GM19468 (cell line): ENCODE data around the gene WDR53.
"Not testable (repeated sequence)": the region's sequence is repeated elsewhere in the genome, so short reads cannot be mapped to it uniquely, and the experiment has no call there.

Experiments used
- ATAC-seq: cut with Tn5 transposase; IDR thresholded peaks from one replicate; pipeline ENCODE4 v1.9.1; 2021; ENCODE audit warnings: mild to moderate bottlenecking, moderate library complexity, moderate number of reproducible peaks; ENCODE audit not compliant: unreplicated experiment; ENCODE audit errors: extremely low read depth

The WDR53 gene

DNA sequence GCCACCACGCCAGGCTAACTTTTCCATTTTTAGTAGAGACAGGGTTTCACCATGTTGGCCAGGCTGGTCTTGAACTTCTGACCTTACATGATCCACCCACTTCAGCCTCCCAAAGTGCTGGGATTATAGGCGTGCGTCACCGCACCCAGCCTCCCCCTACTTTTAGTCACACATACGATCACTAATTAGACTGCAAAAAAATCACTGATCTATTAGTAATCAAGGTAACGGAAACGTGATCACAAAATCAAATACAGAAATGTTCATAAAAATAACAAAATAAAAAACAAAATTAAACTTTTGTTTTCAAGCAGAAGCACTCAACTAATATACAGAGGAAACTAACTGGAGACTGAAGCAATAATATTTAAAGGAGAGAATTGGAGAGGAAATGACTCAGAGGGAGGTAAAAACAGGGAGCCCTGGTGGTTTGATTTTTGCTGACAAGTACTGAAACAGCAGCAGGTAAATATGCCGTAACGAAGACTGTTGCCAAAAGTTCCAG is 4.6 kb downstream of the WDR53 start:
- no peak for ATAC-seq

DNA sequence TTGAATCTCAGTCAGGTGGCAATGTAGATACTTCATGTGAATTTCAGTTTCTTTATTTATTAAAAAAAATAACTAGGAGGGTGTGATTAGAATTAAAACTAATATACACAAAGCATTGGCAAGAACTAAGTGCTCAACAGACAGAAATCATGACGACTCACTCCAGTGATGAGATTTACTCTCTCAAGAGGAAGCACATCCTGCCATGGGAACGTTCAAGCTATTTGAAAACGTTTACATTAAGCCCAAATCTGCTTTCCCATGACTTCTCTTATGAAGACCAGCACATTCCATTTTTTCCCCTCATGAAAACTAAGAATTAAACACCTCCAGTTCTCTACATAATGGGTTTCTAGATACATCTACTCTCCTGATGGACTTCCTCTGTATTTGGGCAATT is 8.5 kb downstream of the WDR53 start:
- ATAC-seq = no peak

DNA sequence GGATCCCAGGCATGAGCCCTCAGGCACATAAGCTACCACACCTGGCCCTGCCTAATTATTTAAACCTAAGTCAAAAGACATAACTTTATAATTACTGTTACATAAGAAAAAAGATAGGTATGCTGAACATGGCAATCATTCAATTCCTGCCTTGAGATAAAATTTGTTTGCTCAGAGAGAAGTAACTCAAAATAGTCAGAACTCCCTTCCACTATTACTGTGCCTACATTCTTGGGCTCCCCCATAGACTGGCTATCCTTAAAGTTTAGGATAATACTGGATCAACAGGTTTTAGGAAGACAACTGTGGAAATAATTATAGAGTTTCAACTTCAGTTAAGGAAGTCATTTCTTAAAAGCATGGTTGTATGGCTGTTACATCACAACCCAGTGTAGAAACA is 9.9 kb downstream of the WDR53 start:
- ATAC-seq = no peak

DNA sequence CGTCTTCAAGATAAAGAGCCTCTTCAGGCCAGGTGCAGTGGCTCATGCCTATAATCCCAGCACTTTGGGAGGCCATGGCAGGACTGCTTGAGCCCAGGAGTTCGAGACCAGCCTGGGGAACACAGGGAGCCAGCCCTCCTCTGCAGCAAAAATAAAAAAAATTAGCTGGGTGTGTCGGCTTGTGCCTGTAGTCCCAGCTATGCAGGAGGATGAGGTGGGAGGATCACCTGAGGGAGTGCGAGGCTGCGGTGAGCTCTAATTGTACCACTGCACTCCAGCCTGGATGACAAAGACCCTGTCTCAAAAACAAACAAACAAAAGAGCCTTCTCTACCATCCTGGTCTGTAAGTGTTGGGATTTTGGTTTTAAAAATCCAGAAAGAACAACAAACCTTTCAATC is 11.1 kb downstream of the WDR53 start:
- ATAC-seq = no peak

DNA sequence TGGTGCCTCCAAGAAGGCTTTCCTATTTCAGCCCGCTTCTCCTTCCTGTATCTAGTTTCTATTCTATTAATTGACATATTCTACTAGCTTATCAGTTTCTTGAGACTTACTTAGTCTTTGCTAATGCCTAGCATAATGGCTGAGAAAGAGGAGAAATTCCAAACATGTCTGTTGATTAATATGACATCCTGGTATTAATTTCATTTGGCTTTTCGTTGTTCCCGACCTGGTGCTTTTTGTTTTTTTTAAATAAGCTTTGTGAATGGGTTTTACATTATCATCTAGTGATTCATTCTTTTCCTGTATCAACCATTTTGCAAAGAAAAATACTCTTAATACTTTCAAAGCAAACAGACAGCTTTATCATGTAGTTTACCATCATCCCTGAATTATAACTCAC is 13.1 kb downstream of the WDR53 start:
- no peak for ATAC-seq

DNA sequence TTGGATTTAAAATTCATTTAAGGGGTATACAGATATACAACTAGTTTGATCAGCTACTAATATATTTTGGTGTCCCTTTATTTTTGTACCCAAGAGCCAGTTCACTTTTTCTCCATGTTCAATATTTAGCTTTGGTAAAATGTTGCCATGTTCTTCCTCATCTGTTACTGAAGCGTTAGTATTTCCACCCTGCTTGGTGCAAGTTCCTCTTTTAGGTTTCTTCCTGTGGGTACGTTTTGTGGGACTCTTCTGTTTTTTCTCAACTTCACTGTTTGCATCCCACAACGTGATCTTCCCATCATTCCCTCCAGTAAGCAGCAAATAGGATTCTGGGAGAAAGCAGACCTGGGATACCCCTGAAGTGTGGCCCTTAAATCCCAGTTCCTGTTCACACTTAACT is 14.1 kb downstream of the WDR53 start:
- ATAC-seq = no peak

DNA sequence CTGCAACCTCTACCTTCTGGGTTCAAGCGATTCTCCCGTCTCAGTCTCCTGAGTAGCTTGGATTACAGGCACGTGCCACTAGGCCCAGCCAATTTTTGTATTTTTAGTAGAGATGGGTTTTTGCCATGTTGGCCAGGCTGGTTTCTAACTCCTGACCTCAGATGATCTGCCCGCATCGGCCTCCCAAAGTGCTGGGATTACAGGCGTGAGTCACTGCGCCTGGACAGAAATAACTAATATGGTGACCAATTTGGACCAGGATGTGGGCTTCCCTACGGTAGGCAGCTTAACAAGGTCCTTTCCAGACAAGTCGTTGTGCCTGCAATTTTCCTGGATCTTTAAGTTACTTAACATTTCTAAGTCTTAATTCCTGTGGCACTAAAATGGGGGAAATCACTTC is 14.8 kb downstream of the WDR53 start:
- ATAC-seq = no peak

DNA sequence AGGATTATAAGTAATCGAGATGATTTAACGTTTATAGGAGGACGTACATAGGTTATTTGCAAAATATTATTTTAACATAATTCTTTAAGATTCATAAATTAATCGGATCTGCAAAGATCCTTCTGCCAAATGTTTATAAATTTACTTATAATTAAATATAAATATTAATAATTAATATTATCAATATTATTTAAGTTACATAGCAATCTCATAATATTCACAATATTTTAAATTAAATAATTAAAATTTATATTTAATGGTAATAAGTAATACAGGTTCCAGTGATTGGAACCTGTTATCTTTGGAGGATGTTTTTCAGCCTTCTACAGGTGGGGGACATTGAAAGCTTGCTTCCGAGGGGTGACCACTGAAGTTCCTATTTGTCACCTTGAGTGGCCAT is 16.1 kb downstream of the WDR53 start:
- ATAC-seq = no peak

DNA sequence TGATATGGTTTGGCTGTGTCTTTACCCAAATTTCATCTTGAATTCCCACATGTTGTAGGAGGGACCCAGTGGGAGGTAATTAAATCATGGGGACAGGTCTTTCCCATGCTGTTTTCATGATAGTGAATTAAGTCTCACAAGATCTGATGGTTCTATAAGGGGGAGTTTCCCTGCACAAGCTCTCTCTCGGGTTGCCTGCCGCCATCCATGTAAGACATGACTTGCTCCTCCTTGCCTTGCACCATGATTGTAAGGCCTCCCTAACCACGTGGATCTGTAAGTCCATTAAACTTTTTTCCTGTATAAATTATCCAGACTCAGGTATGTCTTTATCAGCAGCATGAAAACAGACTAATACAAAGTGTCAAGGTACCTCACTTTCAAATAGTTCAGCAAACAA is 18.2 kb downstream of the WDR53 start:
- ATAC-seq = not testable (repeated sequence)

DNA sequence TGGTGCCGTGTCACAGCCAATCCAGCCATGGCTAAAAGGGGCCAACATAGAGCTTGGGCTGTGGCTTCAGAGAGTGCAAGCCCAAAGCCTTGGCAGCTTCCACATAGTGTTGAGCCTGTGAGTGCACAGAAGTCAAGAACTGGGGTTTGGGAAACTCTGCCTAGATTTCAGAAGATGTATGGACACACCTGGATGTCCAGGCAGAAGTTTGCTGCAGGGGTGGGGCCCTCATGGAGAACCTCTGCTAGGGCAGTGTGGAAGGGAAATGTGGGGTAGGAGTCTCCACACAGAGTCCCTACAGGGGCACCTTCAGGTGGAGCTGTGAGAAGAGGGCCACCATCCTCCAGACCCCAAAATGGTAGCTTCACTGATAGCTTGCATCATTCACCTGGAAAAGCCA is 19.0 kb downstream of the WDR53 start:
- not testable (repeated sequence) for ATAC-seq

DNA sequence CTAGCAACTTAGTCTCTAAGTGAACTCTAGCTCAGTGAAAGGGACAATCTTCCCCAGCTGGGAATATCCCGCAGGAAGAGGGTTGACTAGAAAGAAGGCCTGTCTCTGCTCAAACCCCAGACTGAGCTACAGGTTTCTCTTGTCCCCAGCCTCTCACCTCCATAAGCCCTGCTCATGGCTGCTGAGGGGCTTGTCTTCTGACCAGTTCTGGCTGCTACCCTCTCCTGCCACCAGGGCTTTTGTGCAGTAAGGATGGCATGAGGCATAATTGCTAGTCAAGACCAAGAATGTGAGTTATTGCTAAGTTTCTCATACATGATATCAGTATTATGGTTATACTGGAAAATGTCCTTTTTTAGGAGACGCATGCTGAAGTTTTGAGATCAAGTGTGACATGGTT is 21.3 kb downstream of the WDR53 start:
- no peak for ATAC-seq

DNA sequence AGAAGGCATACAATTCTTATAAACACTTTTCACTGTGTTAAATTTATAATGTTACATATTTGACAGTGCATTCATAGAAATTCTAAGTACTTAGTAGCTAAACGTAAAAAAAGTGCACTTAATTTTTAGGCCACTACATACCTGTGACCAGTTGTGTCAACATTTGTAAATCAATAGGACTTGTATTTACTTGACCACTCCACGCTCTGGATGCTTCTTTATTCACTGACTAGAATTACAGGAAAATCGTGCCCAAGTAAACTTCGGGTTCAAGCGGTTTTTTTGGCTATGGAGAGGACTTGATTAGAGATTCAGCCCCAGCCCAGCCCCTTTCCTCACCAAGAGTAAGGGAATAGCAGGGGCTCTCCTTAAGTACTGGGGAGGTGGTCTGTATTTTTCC is 21.8 kb downstream of the WDR53 start:
- no peak for ATAC-seq

DNA sequence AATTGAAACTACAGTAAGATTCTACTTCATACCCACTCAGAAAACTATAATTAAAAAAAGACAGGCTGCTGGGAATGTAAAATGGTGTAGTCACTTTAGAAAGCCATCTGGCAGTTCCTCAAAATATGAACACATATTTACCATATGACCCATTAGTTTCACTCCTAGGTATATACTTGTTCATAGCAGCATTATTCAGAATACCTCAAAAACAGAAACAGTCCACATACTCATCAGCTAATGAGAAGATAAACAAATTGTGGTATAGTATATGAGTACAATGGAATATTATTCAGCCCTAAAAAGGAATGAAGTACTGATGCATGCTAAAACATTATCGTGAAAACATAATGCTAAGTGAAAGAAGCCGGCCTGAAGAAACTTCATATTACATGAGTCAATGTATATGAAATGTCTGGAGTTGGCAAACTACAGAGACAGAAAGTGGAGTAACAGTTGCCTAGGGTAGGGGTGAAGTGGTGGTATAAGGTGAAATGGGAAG is 23.8 kb downstream of the WDR53 start:
- ATAC-seq = no peak

DNA sequence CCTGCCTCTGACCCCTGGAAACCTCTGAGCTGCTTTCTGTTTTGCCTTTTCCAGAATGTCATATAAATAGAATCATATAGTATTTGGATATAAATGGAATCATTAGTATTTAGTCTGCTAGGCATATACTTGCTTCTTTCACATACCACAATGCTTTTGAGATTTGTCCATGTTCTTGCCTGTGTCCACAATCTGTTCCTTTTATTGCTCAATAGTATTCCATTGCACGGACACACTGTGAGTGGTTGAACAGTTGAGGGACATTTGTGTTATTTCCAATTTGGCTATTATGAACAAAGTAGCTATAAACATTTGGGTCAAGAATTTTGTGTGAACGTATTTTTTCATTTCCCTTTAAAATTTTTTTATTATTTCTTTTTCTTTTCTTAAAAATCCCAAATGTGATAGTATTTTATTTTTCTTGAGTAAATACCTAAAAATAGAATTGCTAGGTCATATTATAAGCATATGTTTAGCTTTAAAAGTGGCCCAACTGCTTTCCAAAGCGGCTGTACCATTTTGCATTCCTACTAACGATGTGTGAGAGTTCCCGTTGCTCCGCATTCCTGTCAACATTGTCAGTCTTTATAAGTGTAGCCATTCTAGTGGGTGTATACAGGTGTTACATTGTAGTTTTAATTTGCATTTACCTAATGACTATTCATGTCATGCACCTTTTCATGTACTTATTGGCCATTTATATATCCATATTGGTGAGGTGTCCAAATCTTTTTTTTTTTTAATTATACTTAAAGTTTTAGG is 26.5 kb downstream of the WDR53 start:
- no peak for ATAC-seq

DNA sequence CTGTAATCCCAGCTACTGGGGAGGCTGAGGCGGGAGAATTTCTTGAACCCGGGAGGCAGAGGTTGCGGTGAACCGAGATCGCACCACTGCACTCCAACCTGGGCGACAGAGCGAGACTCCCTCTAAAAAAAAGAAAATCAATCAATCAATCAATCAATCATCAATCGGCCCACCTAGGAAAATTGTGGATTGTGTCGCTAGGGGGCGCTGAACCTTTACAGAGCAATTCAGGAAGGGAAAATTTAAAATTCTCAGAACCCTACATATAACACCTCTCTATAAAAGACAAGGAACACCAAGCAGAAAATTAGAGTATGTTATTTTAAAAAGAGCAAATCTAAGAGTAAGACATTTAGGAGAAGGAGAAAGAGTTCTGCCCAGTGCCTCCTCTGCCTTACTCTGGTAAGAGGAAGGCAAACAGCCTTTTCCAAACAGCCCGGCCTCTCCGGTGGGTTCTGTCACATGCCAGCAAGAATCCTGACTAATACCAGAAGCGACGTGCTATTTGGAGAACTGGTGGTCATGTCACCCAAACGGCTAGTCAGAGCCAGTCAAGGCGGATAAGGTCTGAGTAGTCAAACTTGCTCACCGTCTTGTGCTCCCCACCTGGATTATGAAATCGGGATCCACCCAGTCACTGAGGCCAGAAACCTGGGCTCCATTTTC is 30.9 kb downstream of the WDR53 start:
- ATAC-seq = no peak

DNA sequence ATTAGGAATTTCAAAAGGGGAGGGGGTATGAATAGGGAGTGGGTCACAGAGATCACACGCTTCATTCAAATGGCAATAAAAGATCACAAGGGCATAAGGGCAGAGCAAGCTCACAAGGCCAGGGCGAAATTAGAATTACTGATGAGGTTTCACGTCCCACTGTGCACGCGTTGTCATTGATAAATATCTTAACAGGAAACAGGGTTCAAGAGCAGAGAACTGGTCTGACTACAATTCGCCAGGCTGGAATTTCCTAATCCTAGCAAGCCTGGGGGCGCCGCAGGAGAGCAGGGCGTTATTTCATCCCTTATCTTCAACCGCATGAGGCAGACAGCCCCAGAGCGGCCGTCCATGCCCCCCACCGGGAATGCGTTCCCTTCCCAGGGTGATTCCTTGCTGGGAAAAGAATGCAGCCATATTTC is 35.1 kb downstream of the WDR53 start:
- no peak for ATAC-seq

DNA sequence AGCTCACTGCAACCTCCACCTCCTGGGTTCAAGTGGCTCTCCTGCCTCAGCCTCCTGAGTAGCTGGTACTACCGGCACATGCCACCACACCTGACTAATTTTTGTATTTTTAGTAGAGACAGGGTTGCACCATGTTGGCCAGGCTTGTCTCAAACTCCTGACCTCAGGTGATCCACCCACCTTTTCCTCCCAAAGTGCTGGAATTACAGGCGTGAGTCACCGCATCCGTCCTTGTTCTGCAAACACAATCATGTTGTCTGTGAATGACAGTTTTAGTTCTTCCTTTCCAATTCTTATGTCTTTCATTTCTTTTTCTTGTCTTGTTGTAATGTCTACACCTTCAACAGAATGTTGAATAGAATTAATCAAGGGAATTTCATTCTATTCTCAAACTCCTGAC is 36.9 kb downstream of the WDR53 start:
- no peak for ATAC-seq

DNA sequence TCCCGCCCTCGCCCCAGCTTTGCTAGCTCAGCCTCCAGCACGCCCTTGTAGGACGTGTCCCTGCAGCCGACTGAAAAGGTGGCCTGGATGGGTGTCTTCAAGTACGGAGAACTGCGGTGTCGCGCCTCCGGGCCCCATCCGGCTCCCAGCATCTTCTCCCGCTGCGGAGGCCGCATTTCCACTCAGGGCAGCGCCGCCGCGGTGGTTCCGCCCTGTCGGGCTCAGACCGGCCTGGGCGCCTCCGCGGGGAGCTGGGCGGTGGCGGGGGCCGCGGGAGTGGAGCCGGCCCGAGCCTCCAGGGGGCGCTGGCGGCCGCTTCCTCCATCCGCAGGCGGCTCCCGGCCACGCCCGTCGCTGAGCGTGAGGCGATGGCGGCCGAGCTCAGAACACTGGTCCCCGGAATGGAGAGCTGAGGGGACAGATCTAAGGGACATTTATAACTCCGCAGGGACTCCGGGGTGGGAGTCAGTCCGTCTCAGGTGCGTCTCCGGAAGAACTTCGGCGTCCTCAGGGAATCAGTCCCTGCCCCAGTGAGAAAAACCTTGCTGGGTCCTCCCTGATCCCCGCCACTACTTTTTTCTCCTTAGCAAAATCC is 39.6 kb downstream of the WDR53 start:
- ATAC-seq = no peak

DNA sequence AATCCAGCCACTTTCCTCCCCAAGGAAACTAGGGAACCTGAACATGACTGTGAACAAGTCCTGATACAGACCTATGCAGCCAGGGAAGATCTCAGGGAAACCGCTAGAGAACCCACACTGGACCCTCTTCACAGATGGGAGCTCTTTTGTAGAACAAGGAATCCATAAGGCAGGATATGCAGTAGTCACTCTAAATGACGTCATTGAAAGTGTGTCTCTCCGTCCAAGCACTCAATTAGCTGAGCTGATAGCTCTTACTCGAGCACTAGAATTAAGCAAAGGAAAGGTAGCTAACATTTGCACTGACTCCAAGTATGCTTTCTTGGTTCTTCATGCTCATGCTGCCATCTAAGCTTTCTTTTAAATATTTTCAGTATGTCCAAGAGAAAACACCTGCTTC is 43.2 kb downstream of the WDR53 start:
- no peak for ATAC-seq

DNA sequence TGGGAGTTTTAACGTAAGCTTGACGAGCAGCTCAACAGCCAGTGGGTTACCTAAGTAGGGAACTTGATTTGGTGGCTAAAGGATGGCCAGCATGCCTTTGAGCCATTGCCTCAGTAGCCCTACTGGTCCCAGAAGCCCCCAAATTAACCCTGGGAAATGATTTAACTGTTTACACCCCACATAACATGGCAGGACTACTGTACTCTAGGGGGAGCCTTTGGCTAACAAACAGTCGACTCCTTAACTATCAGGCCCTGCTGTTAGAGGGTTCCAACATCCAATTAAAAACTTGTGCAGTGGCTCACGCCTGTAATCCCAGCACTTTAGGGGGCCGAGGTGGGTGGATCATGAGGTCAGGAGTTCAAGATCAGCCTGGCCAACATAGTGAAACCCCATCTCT is 43.8 kb downstream of the WDR53 start:
- no peak for ATAC-seq

DNA sequence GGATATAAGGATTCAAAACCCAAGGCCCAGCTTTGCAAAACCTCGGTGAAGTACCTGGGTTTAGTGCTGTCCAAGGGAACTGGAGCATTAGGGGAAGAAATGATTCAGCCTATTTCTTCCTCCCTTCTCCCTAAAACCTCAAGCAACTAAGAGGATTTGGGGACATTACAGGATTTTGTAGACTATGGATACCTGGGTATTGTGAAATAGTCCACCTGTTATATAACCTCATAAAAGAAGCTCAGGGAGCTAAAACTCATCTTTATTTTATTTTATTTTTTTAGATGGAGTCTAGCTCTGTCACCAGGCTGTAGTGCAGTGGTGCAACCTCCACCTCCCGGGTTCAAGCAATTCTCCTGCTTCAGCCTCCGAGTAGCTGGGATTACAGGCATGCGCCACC is 44.5 kb downstream of the WDR53 start:
- ATAC-seq = no peak
